SH-SY5Y (cell line): ENCODE results near the gene CEACAM20.
A peak's percentile ranks its signal among the peaks of the same experiment; 100 is the strongest.

Experiments
- GATA2 ChIP-seq: IDR thresholded peaks from 2 replicates; pipeline ENCODE4 v1.6.1; 2011; ENCODE audit warnings: mild to moderate bottlenecking, low read depth, low read length
- GATA3 ChIP-seq: IDR thresholded peaks from 2 replicates; pipeline ENCODE4 v1.6.1; 2011; ENCODE audit warnings: low read depth, mild to moderate bottlenecking, low read length, moderate library complexity

The CEACAM20 gene

GRCh38 chr19:44517146-44517545 lies 12.3 kb downstream of the CEACAM20 start:
- TF ChIP-seq GATA3 = no peak

GRCh38 chr19:44515907-44516306 lies 13.6 kb downstream of the CEACAM20 start:
- TF ChIP-seq GATA2 (no peak), GATA3 (no peak)

- no peak for TF ChIP-seq GATA2
- no peak for TF ChIP-seq GATA3
These were observed 14.4 kb downstream of the CEACAM20 start for GRCh38 chr19:44515031-44515430.

- no peak for TF ChIP-seq GATA2
- no peak for TF ChIP-seq GATA3
These were observed 16.9 kb downstream of the CEACAM20 start for GRCh38 chr19:44512326-44513298.

- no peak for TF ChIP-seq GATA2
- TF ChIP-seq GATA3 = no peak
These were observed 20.0 kb downstream of the CEACAM20 start for GRCh38 chr19:44509478-44509877.

- TF ChIP-seq GATA3 (no peak), GATA2 (peak; percentile 58; the same call in 1 of the 2 replicates)
These were observed 29.2 kb downstream of the CEACAM20 start, which contains the start of gene ZNF180 for GRCh38 chr19:44499962-44500949. ZNF180 (minus strand) TSS chr19:44500522; CDS start chr19:44497334, 3,188 bp downstream.

- TF ChIP-seq GATA2 (no peak), GATA3 (no peak)
These were observed 29.9 kb downstream of the CEACAM20 start for GRCh38 chr19:44499559-44499958.

GRCh38 chr19:44498988-44499387 lies 30.5 kb downstream of the CEACAM20 start:
- TF ChIP-seq GATA2 = no peak
- no peak for TF ChIP-seq GATA3

GRCh38 chr19:44496711-44497110 lies 32.8 kb downstream of the CEACAM20 start:
- TF ChIP-seq GATA3 (no peak), GATA2 (no peak)

GRCh38 chr19:44476559-44477408 lies 52.7 kb downstream of the CEACAM20 start:
- TF ChIP-seq GATA3 (no peak), GATA2 (no peak)
